Suprapubic skin (tissue), 4 donors: ENCODE measurements around the gene MINDY4. TPM values are rescaled to one million over a fixed set of nuclear protein-coding genes. Genes with fewer than 3 reads are reported as not detected.

Experiments used
- DNase-seq, 2 donors: peaks; one replicate each; pipeline ENCODE4 v3.0.0-alpha.2; 2019; ENCODE audit warnings: low spot score in 2 of 2
- H3K27ac ChIP-seq: fragments of 200-600 bp; sonication (generic); one replicate; pipeline ENCODE4 v1.5.1; 2019
- H3K27me3 ChIP-seq: fragments of 200-600 bp; sonication (generic); one replicate; pipeline ENCODE4 v1.5.1; 2019
- H3K36me3 ChIP-seq: fragments of 200-600 bp; sonication (generic); one replicate; pipeline ENCODE4 v1.5.1; 2019
- H3K4me1 ChIP-seq: fragments of 200-600 bp; sonication (generic); one replicate; pipeline ENCODE4 v1.5.1; 2019
- H3K4me3 ChIP-seq: fragments of 200-600 bp; sonication (generic); one replicate; pipeline ENCODE4 v1.5.1; 2019; ENCODE audit warnings: mild to moderate bottlenecking
- H3K9me3 ChIP-seq: fragments of 200-600 bp; sonication (generic); one replicate; pipeline ENCODE4 v1.5.1; 2019
- EP300 ChIP-seq: sonication (generic); formaldehyde crosslinking; IDR thresholded peaks from one replicate; pipeline ENCODE4 v1.6.1; 2017; ENCODE audit warnings: antibody characterized with exemption
- POLR2A ChIP-seq, 2 donors: fragments of 450-650 bp; IDR thresholded peaks; one replicate each; pipeline ENCODE4 v1.6.1; 2017; ENCODE audit warnings: antibody characterized with exemption in 2 of 2, mild to moderate bottlenecking in 2 of 2, moderate library complexity in 2 of 2
- POLR2AphosphoS5 ChIP-seq, 3 donors: sonication (generic); formaldehyde crosslinking; IDR thresholded peaks; one replicate each; pipeline ENCODE4 v1.6.1; 2017; ENCODE audit warnings: antibody characterized with exemption in 3 of 3
- WGBS: methylation state at CpG from one replicate; pipeline ENCODE4 v1.1.5; 2018; 5-methylcytosine and 5-hydroxymethylcytosine counted together
- total RNA-seq, 4 donors: library from RNA; depleted of rRNA; stranded (reverse); fragments of >200 nt; gene quantifications; one replicate each; pipeline ENCODE4 v1.1.0, GENCODE V29; 2016
- TF ChIP-seq, protein P1 (sequence below), 2 donors: fragments of 200-600 bp in 1 of 2; fragments of 450-650 bp in 1 of 2; sonication (generic) in 1 of 2; IDR thresholded peaks; one replicate each; pipeline ENCODE4 v1.5.1; 2016 to 2019; ENCODE audit warnings: antibody characterized with exemption in 2 of 2, mild to moderate bottlenecking in 1 of 2, moderate library complexity in 1 of 2

MINDY4 gene
- total RNA-seq, 4 donors from 2014 or later, result 4.6 to 10.5 (median 6.1) TPM

DNA sequence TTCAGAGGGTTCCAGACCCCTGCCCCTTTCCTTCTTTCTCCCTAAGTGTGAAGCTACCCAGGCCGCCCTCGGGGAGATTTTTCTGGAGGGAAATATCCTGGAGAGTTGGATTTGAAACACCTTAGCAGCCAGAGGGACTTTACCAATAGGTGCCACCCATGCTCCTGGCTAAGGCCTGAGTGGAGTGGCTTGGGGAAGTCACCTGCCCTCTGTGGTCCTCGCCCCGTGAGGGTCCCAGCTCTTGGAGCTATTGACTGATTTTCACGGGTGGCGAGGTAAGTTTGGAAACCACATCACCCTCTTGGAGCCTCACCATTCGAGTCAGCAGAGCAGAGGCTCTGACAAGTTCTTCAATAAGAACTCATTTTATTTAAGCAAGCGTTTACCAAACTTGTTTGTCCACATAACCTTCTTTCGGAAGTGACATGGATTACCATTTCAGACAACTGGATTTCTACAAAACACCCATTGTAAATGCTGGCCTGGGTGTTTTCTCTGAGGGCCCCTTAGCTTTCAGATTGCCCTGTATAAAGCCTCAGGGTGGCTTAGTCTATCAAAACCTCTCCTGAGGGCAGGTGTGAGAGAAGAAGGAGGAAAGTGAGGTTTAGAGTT lies 160.8 kb downstream of the MINDY4 start:
- no peak overlapping the region for H3K27ac ChIP-seq
- no peak overlapping the region for H3K4me3 ChIP-seq
- DNase-seq, result no peak
- 68% methylated on average over 7 of the region's 9 CpGs for WGBS
- H3K27me3 ChIP-seq, result no peaks in the 10 kb centered on the region
- no peak for TF ChIP-seq POLR2A (IDR thresholded peaks at IDR 0.05)
- no peak for TF ChIP-seq EP300
- TF ChIP-seq, protein P1, sequence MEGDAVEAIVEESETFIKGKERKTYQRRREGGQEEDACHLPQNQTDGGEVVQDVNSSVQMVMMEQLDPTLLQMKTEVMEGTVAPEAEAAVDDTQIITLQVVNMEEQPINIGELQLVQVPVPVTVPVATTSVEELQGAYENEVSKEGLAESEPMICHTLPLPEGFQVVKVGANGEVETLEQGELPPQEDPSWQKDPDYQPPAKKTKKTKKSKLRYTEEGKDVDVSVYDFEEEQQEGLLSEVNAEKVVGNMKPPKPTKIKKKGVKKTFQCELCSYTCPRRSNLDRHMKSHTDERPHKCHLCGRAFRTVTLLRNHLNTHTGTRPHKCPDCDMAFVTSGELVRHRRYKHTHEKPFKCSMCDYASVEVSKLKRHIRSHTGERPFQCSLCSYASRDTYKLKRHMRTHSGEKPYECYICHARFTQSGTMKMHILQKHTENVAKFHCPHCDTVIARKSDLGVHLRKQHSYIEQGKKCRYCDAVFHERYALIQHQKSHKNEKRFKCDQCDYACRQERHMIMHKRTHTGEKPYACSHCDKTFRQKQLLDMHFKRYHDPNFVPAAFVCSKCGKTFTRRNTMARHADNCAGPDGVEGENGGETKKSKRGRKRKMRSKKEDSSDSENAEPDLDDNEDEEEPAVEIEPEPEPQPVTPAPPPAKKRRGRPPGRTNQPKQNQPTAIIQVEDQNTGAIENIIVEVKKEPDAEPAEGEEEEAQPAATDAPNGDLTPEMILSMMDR (IDR thresholded peaks at IDR 0.05), result no peak
- no peak for TF ChIP-seq POLR2AphosphoS5 (IDR thresholded peaks at IDR 0.05)
- no peaks in the 10 kb centered on the region for H3K4me1 ChIP-seq
- H3K36me3 ChIP-seq, result no peaks in the 10 kb centered on the region
- H3K9me3 ChIP-seq, result no peaks in the 10 kb centered on the region

DNA sequence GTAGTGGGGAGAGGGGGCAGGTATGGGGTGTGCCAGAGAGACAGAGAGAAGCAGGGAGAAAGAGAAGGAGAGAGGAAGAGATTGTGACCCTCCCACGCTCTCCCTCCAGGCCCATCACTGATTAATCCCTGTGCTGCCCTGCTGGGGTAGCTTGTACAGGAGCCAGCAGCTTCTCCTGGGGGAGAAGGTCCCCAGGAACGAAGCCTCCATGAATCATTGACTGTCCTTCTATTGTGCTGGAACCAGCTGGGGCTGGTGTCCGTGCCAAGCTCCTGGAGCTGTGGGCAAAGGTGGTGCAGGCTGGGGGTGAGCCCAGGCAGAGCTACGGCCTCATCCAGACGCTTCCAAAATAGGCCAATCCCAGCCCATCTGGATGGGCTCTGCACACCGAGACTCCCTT lies 161.3 kb downstream of the MINDY4 start:
- TF ChIP-seq EP300, result no peak
- TF ChIP-seq, protein P1 (IDR thresholded peaks at IDR 0.05), result no peak
- TF ChIP-seq POLR2AphosphoS5 (IDR thresholded peaks at IDR 0.05), result no peak
- TF ChIP-seq POLR2A (IDR thresholded peaks at IDR 0.05), result no peak
- H3K27ac ChIP-seq, result no peak overlapping the region
- no peaks in the 10 kb centered on the region for H3K27me3 ChIP-seq
- H3K4me1 ChIP-seq, result no peaks in the 10 kb centered on the region
- 75% methylated on average over 5 of the region's 6 CpGs for WGBS
- no peaks in the 10 kb centered on the region for H3K9me3 ChIP-seq
- no peak overlapping the region for H3K4me3 ChIP-seq
- no peak for DNase-seq
- H3K36me3 ChIP-seq, result no peaks in the 10 kb centered on the region

DNA sequence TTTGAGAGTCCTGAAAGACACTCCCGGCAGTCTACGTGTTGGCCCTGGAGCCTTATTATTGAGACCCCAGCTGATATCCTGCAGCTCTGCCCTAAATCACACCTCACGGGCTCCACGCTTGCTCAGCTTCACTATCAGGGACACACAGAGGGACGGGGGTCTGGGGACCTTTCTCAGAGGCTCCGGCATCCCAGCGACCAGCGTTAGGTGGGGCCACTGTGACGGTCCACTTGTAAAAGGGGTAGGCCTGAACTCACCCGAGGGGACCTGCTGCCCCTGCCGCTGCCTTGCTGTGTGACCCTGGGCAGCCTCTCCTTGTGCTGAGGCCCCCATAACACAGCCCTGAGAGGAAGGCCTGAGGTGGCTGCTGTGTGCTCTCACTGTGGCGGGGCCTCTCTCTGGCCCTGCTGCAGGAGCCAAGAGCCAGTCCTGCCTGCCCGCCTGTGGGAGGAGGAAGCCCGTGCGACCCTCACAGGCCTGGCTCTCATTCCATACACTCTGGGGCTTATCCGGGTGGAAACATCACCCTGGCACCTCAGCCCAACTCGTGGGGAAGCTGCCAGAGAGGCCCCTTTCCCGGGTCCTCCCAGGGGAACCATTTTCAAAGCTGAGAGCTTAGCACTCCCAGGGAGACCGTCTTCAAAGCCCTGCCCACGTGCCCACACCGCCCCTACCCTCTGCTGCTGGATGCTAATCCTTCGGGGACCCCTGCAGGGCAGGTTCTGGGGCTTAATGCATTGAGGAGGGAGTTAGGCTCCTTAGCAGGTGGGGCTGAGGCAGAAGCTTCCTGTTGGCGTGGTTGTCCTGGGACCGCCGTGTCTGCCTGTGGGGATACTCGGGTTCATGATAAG lies 162.1 kb downstream of the MINDY4 start:
- peaks cover 6% of the 10 kb centered on the region for H3K27me3 ChIP-seq
- no peak overlapping the region for H3K4me3 ChIP-seq
- H3K9me3 ChIP-seq, result no peaks in the 10 kb centered on the region
- no peak for TF ChIP-seq POLR2A (IDR thresholded peaks at IDR 0.05)
- TF ChIP-seq EP300, result no peak
- TF ChIP-seq, protein P1 (IDR thresholded peaks at IDR 0.05), result no peak
- TF ChIP-seq POLR2AphosphoS5 (IDR thresholded peaks at IDR 0.05), result no peak
- H3K4me1 ChIP-seq, result no peaks in the 10 kb centered on the region
- DNase-seq, result peak in 1 of 2 donors; percentile 76
- WGBS, result 88% methylated on average over 17 of the region's 26 CpGs
- H3K36me3 ChIP-seq, result no peaks in the 10 kb centered on the region
- no peak overlapping the region for H3K27ac ChIP-seq

DNA sequence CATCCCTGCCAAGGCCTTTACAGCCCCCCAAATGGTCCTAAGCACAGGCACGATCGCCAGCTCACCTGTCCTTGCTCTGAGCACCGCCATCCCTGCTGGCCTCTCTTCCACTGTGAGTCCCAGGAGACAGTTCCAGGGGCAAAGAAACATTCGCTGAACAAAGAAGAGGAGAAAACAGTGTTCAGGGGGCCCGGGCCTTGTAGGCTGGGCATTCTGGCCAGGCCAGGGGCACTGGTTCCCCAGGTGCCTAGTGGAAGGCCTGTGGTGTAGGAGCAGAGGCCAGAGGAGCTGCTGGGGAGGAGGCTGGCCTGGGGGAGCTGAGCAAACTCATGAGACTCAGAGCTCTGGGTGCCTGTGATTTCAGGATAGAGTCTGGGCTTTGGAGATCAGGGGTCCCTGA lies 163.0 kb downstream of the MINDY4 start:
- Histone ChIP-seq H3K36me3 (no peaks in the 10 kb centered on the region), H3K4me1 (peaks cover 4% of the 10 kb centered on the region), H3K9me3 (no peaks in the 10 kb centered on the region), H3K4me3 (no peak overlapping the region), H3K27me3 (peaks cover 10% of the 10 kb centered on the region), H3K27ac (no peak overlapping the region)
- 93% methylated on average over 5 of the region's 5 CpGs for WGBS
- DNase-seq, result no peak
- TF ChIP-seq, protein P1 (IDR thresholded peaks at IDR 0.05), result no peak
- TF ChIP-seq POLR2AphosphoS5 (IDR thresholded peaks at IDR 0.05) (no peak), POLR2A (IDR thresholded peaks at IDR 0.05) (no peak)
